ENCODE data around the gene B4GALT2. TPM values are rescaled to one million over a fixed set of nuclear protein-coding genes. Genes with fewer than 3 reads are reported as not detected.

B4GALT2 gene
- total and polyA plus RNA-seq, 2 of the 8 experiments (the other 6 are each of a cell fraction or from before 2014, with no cell fraction given): 56.5 to 121 TPM

DNA sequence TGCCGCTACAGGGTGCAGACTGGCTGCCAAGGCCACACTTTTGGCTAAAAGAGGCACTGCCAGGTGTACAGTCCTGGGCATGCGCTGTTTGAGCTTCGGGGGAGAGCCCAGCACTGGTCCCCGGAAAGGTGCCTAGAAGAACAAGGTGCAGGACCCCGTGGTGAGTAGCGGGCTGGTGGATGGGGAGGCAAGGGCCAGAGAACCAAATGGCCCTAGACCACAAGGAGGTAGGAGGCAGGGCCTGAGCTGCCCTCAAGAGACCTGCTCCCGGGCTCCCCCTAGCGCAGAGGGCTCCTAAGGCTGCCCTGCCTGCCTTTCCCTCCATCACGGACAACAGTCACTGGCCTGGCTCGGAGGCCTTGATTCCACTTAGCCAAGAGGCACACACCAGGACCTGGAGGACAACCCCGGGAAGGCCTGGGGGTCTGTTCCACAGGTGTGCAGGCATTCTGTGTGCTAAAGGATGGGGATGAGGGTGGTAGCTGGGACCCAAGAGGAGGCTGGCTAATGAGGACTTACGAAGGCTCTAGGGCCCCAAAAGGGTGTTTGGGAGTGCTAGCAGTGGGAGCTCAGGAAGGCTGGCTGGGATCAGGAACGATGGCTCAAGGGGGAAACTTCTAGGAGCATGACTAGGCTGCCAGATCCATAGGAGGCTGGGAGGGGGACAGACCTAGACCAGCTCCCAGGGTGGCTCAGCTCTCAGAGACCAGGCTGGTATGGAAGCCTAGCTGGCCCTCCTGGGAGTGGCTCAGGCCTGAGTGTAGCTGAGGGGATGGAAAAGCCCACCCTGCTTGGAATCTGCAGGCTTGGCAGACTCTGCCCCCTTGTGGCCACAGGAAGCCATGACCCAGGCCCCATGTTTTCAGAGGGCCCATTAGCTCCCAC lies 44.7 kb upstream of the B4GALT2 start:
- Histone ChIP-seq H3K36me3 (ENCODE audit: control insufficient read depth in 2 of 4, insufficient read depth in 4 of 4, low read length in 3 of 4) (no peaks in the 10 kb centered on the region; a peak in 1 of 8 replicates), H3K27me3 (replicated peaks in 1 of 4; ENCODE audit: control insufficient read depth in 3 of 4, extremely low read depth in 1 of 4, insufficient read depth in 3 of 4, low read length in 3 of 4) (peaks cover 0 to 8% (median 4%) of the 10 kb centered on the region in 4 experiments; a peak in 5 of 7 replicates), H3K14ac (ENCODE audit: insufficient read length) (no peak overlapping the region), H3K9ac (replicated peaks in 1 of 4; ENCODE audit: extremely low read depth in 1 of 4, low read depth in 3 of 4, low read length in 3 of 4) (no peak overlapping the region; a peak in 1 of 7 replicates), H2BK120ac (replicated peaks; ENCODE audit: low read depth, low read length) (peak overlapping the region; percentile 91), H2BK20ac (ENCODE audit: low read length) (peak overlapping the region; percentile 61; the same call in 1 of the 2 replicates), H2AK5ac (ENCODE audit: low read depth, low read length) (peak overlapping the region; percentile 85; the same call in 1 of the 2 replicates), H4K5ac (ENCODE audit: insufficient read length, low read depth, low read length) (peak overlapping the region; percentile 79), H3K4me1 (replicated peaks in 1 of 4; ENCODE audit: control insufficient read depth in 3 of 4, insufficient read depth in 4 of 4, low read length in 3 of 4) (peaks cover 13 to 41% (median 35%) of the 10 kb centered on the region in 4 experiments), H3K4me2 (ENCODE audit: insufficient read depth in 1 of 2, low read depth in 2 of 2, low read length in 2 of 2) (peak overlapping the region; percentile 89 to 93), H2BK5ac (ENCODE audit: low read depth, low read length) (peak overlapping the region; percentile 85; the same call in 1 of the 2 replicates), H4K91ac (replicated peaks; ENCODE audit: insufficient read length, low read length) (peak overlapping the region; percentile 88), H2BK15ac (ENCODE audit: low read length) (peak overlapping the region; percentile 99; the same call in 1 of the 2 replicates), H3K4me3 (ENCODE audit: extremely low read depth in 1 of 4, insufficient read depth in 2 of 4, low read depth in 3 of 4, low read length in 4 of 4) (peak overlapping the region; percentile 57 to 67 (median 62)), H4K20me1 (replicated peaks in 1 of 2; ENCODE audit: control insufficient read depth in 1 of 2, insufficient read depth in 2 of 2, low read length in 2 of 2) (peaks cover 7 to 8% of the 10 kb centered on the region in 2 experiments), H4K8ac (ENCODE audit: extremely low read depth, insufficient read depth, low read length) (peak overlapping the region; percentile 84), H3K9me3 (ENCODE audit: insufficient read depth in 2 of 2, low read depth in 1 of 2, low read length in 1 of 2) (no peaks in the 10 kb centered on the region), H3K18ac (ENCODE audit: extremely low read depth, low read length) (peak overlapping the region; percentile 92), H2AFZ (ENCODE audit: low read length) (no peak overlapping the region), H3K23me2 (ENCODE audit: low read depth, low read length) (peaks cover 11% of the 10 kb centered on the region; the same call in 1 of the 2 replicates), H2BK12ac (ENCODE audit: low read depth, low read length) (peak overlapping the region; percentile 90), H3K79me1 (ENCODE audit: low read depth, low read length) (no peaks in the 10 kb centered on the region), H3K27ac (ENCODE audit: low read depth, low read length) (no peak overlapping the region), H3K23ac (ENCODE audit: insufficient read length) (no peak overlapping the region), H3K4ac (replicated peaks; ENCODE audit: insufficient read length, low read depth, low read length) (peak overlapping the region; percentile 45), H3K79me2 (ENCODE audit: control insufficient read depth in 1 of 2, insufficient read depth in 2 of 2, low read length in 2 of 2) (no peaks in the 10 kb centered on the region), H3K56ac (replicated peaks; ENCODE audit: insufficient read length, low read depth, low read length) (no peak overlapping the region)
- DNase-seq (ENCODE audit: low read depth in 1 of 2, low spot score in 2 of 2) (peak; percentile 67 to 94), FAIRE-seq (peak; percentile 81)
- ChIA-PET CTCF (ENCODE audit: partially characterized antibody) (interaction anchor here (0.5 to 18.6 kb wide), 98 partner anchors 12 to 953 kb away, joined by 3 to 618 read pairs (median 6); partner anchors contain the start of genes ATP6V0B, CCDC24, DPH2 and IPO13), POLR2A (ENCODE audit: partially characterized antibody) (interaction anchor here (0.6 to 8.0 kb wide), 19 partner anchors 10 to 283 kb away, joined by 3 to 89 read pairs (median 5); partner anchors contain the start of genes ATP6V0B, IPO13, SLC6A9 and ST3GAL3)
- WGBS, 2 experiments (ENCODE audit: extremely low coverage in 1 of 2, insufficient coverage in 1 of 2, insufficient read length in 1 of 2, insufficient replicate concordance in 2 of 2, low coverage in 1 of 2, low lambda C conversion rate in 2 of 2, missing lambda C conversion rate in 1 of 2): 38% methylated on average over 13 of the region's 13 CpGs; no CpG with 5 or more reads in 1 of the 2 experiments
- TF ChIP-seq, protein P1, sequence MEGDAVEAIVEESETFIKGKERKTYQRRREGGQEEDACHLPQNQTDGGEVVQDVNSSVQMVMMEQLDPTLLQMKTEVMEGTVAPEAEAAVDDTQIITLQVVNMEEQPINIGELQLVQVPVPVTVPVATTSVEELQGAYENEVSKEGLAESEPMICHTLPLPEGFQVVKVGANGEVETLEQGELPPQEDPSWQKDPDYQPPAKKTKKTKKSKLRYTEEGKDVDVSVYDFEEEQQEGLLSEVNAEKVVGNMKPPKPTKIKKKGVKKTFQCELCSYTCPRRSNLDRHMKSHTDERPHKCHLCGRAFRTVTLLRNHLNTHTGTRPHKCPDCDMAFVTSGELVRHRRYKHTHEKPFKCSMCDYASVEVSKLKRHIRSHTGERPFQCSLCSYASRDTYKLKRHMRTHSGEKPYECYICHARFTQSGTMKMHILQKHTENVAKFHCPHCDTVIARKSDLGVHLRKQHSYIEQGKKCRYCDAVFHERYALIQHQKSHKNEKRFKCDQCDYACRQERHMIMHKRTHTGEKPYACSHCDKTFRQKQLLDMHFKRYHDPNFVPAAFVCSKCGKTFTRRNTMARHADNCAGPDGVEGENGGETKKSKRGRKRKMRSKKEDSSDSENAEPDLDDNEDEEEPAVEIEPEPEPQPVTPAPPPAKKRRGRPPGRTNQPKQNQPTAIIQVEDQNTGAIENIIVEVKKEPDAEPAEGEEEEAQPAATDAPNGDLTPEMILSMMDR (IDR thresholded peaks at IDR 0.05; ENCODE audit: control extremely low read depth in 1 of 3, insufficient read depth in 1 of 3, low read depth in 1 of 3, low read length in 3 of 3): peak in 2 of 3 experiments; percentile 97 to 98; a peak in 3 of 4 replicates
- TF ChIP-seq YY1 (IDR thresholded peaks at IDR 0.05; ENCODE audit: low read depth, low read length): peak; percentile 79; the same call in 1 of the 2 replicates
- TF ChIP-seq, protein P2, sequence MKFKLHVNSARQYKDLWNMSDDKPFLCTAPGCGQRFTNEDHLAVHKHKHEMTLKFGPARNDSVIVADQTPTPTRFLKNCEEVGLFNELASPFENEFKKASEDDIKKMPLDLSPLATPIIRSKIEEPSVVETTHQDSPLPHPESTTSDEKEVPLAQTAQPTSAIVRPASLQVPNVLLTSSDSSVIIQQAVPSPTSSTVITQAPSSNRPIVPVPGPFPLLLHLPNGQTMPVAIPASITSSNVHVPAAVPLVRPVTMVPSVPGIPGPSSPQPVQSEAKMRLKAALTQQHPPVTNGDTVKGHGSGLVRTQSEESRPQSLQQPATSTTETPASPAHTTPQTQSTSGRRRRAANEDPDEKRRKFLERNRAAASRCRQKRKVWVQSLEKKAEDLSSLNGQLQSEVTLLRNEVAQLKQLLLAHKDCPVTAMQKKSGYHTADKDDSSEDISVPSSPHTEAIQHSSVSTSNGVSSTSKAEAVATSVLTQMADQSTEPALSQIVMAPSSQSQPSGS (IDR thresholded peaks at IDR 0.05; ENCODE audit: low read length): peak; percentile 69; the same call in 1 of the 2 replicates
- TF ChIP-seq TCF12 (IDR thresholded peaks at IDR 0.05; ENCODE audit: low read depth, low read length): 0 out of 2 replicates have a peak, but pooled peaks have one; percentile 33
- TF ChIP-seq TBP (IDR thresholded peaks at IDR 0.05; ENCODE audit: low read depth, low read length): no peak; the same call in 1 of the 2 replicates

Data from H1 (cell line).